H9 (cell line): ENCODE measurements around the gene PIP5K1C. TPM values are rescaled to one million over a fixed set of nuclear protein-coding genes. Genes with fewer than 3 reads are reported as not detected.
A peak's percentile ranks its signal among the peaks of the same experiment; 100 is the strongest.

Experiments
- DNase-seq: peaks from one replicate; pipeline ENCODE4 v3.0.0-alpha.2; 2017
- H2AFZ ChIP-seq: one replicate; pipeline ENCODE4 v1.6.1; 2013; ENCODE audit warnings: mild to moderate bottlenecking, low read length, control low read depth, moderate library complexity
- H2AK5ac ChIP-seq: 2 replicates; pipeline ENCODE4 v1.6.1; 2013; ENCODE audit warnings: low read length, control low read depth, mixed read lengths; ENCODE audit not compliant: insufficient read length
- H2BK120ac ChIP-seq: one replicate; pipeline ENCODE4 v1.6.1; 2013; ENCODE audit warnings: low read depth, mild to moderate bottlenecking, low read length, control low read depth, inconsistent platforms; ENCODE audit not compliant: poor library complexity, severe bottlenecking
- H2BK12ac ChIP-seq: 2 replicates; pipeline ENCODE4 v1.6.1; 2013; ENCODE audit warnings: low read length, control low read depth, mixed read lengths, low read depth; ENCODE audit not compliant: insufficient read length
- H2BK15ac ChIP-seq: 2 replicates; pipeline ENCODE4 v1.6.1; 2013; ENCODE audit warnings: low read depth, low read length, control low read depth
- H2BK20ac ChIP-seq: one replicate; pipeline ENCODE4 v1.6.1; 2013; ENCODE audit warnings: low read depth, mild to moderate bottlenecking, low read length, control low read depth, inconsistent platforms; ENCODE audit not compliant: poor library complexity, severe bottlenecking
- H2BK5ac ChIP-seq: 2 replicates; pipeline ENCODE4 v1.6.1; 2013; ENCODE audit warnings: low read length, control low read depth, mixed read lengths; ENCODE audit not compliant: insufficient read length
- H3K14ac ChIP-seq: 2 replicates; pipeline ENCODE4 v1.6.1; 2013; ENCODE audit warnings: low read length, control low read depth; ENCODE audit not compliant: insufficient read depth
- H3K18ac ChIP-seq: 2 replicates; pipeline ENCODE4 v1.6.1; 2013; ENCODE audit warnings: low read depth, mild to moderate bottlenecking, mixed read lengths, low read length, control low read depth; ENCODE audit not compliant: insufficient read length
- H3K23ac ChIP-seq: 2 replicates; pipeline ENCODE4 v1.6.1; 2013; ENCODE audit warnings: low read length, control low read depth, mixed read lengths, low read depth; ENCODE audit not compliant: insufficient read length
- H3K23me2 ChIP-seq: 2 replicates; pipeline ENCODE4 v1.6.1; 2013; ENCODE audit warnings: low read depth, mild to moderate bottlenecking, mixed read lengths, low read length, control low read depth; ENCODE audit not compliant: insufficient read length, poor library complexity, severe bottlenecking
- H3K27ac ChIP-seq: 2 replicates; pipeline ENCODE4 v1.5.1; 2013; ENCODE audit warnings: low read length, control low read depth, mixed read lengths, low read depth; ENCODE audit not compliant: insufficient read length
- H3K27me3 ChIP-seq: 2 replicates; pipeline ENCODE4 v1.6.1; 2013; ENCODE audit warnings: low read length, control low read depth, inconsistent platforms; ENCODE audit not compliant: insufficient read depth
- H3K4ac ChIP-seq: 2 replicates; pipeline ENCODE4 v1.6.1; 2013; ENCODE audit warnings: low read depth, mild to moderate bottlenecking, control low read depth, inconsistent platforms, low read length, moderate library complexity
- H3K4me1 ChIP-seq: 2 replicates; pipeline ENCODE4 v1.6.1; 2013; ENCODE audit warnings: low read length, control low read depth, inconsistent platforms; ENCODE audit not compliant: insufficient read depth
- H3K4me2 ChIP-seq: 2 replicates; pipeline ENCODE4 v1.6.1; 2013; ENCODE audit warnings: low read length, control low read depth, mixed read lengths; ENCODE audit not compliant: insufficient read length, insufficient read depth
- H3K56ac ChIP-seq: 2 replicates; pipeline ENCODE4 v1.6.1; 2013; ENCODE audit warnings: low read depth, mild to moderate bottlenecking, mixed read lengths, low read length, control low read depth; ENCODE audit not compliant: insufficient read length
- H3K79me1 ChIP-seq: 2 replicates; pipeline ENCODE4 v1.6.1; 2013; ENCODE audit warnings: low read depth, mild to moderate bottlenecking, moderate library complexity, low read length, control low read depth, inconsistent platforms; ENCODE audit not compliant: insufficient read depth, poor library complexity, severe bottlenecking
- H3K79me2 ChIP-seq: 2 replicates; pipeline ENCODE4 v1.6.1; 2013; ENCODE audit warnings: low read length, control low read depth, inconsistent platforms; ENCODE audit not compliant: insufficient read depth
- H3K9ac ChIP-seq: 2 replicates; pipeline ENCODE4 v1.6.1; 2013; ENCODE audit warnings: low read length, control low read depth, mixed read lengths; ENCODE audit not compliant: insufficient read length; ENCODE audit errors: extremely low read depth
- H3K9me3 ChIP-seq: one replicate; pipeline ENCODE4 v1.6.1; 2013; ENCODE audit warnings: low read depth, low read length, inconsistent platforms; ENCODE audit not compliant: control insufficient read depth
- H3T11ph ChIP-seq: one replicate; pipeline ENCODE4 v1.6.1; 2013; ENCODE audit warnings: mild to moderate bottlenecking, low read length, control low read depth, inconsistent platforms
- H4K20me1 ChIP-seq: one replicate; pipeline ENCODE4 v1.6.1; 2013; ENCODE audit not compliant: control insufficient read depth, insufficient read length, insufficient read depth
- H4K5ac ChIP-seq: 2 replicates; pipeline ENCODE4 v1.6.1; 2013; ENCODE audit warnings: low read depth, mild to moderate bottlenecking, mixed read lengths, low read length, control low read depth; ENCODE audit not compliant: insufficient read length
- H4K8ac ChIP-seq: replicated peaks from 2 replicates; pipeline ENCODE4 v1.6.1; 2013; ENCODE audit warnings: low read length, control low read depth, mixed read lengths, low read depth; ENCODE audit not compliant: insufficient read length
- H4K91ac ChIP-seq: 2 replicates; pipeline ENCODE4 v1.6.1; 2013; ENCODE audit warnings: low read depth, mild to moderate bottlenecking, moderate library complexity, mixed read lengths, low read length, control low read depth; ENCODE audit not compliant: insufficient read length
- H3K27ac Mint-ChIP-seq, 3 experiments: 2 replicates in 2 of 3; 3 replicates in 1 of 3; pipeline ENCODE4 v1.8.0; 2020 to 2021; ENCODE audit warnings: mixed read lengths in 3 of 3, mild to moderate bottlenecking in 1 of 3, moderate library complexity in 1 of 3
- H3K27me3 Mint-ChIP-seq: 2 replicates; pipeline ENCODE4 v1.8.0; 2021; ENCODE audit warnings: low read depth, mild to moderate bottlenecking, moderate library complexity, mixed read lengths
- H3K36me3 Mint-ChIP-seq, 3 experiments: 2 replicates in 2 of 3; 3 replicates in 1 of 3; pipeline ENCODE4 v1.8.0; 2020 to 2021; ENCODE audit warnings: low read depth in 3 of 3, mixed read lengths in 3 of 3; ENCODE audit not compliant: insufficient read depth in 1 of 3
- H3K4me1 Mint-ChIP-seq, 2 experiments: 2 replicates each; pipeline ENCODE4 v1.8.0; 2020; ENCODE audit warnings: mixed read lengths in 2 of 2
- H3K4me3 Mint-ChIP-seq, 2 experiments: 2 replicates in 1 of 2; 3 replicates in 1 of 2; pipeline ENCODE4 v1.8.0; 2020 to 2021; ENCODE audit warnings: mild to moderate bottlenecking in 2 of 2, mixed read lengths in 2 of 2, moderate library complexity in 1 of 2
- H3K9me3 Mint-ChIP-seq, 2 experiments: 2 replicates in 1 of 2; 3 replicates in 1 of 2; pipeline ENCODE4 v1.8.0; 2020; ENCODE audit warnings: mild to moderate bottlenecking in 2 of 2, mixed read lengths in 2 of 2, moderate library complexity in 1 of 2
- WGBS: extraction: QIAGEN DNeasy Blood & Tissue Kit; methylation state at CpG from one replicate; pipeline ENCODE4 v1.1.7; 2013; ENCODE audit warnings: missing lambda C conversion rate, low lambda C conversion rate, mixed read lengths; ENCODE audit not compliant: insufficient read length; ENCODE audit errors: extremely low coverage; 5-methylcytosine and 5-hydroxymethylcytosine counted together
- total RNA-seq: library from RNA; stranded (reverse); gene quantifications from 2 replicates; pipeline ENCODE4 v1.2.1, GENCODE V29; 2021
- TF ChIP-seq, protein P1 (sequence below): fragments of 200-600 bp; sonication (generic); conservative IDR thresholded peaks from 3 replicates; pipeline ENCODE4 v1.8.0; 2021; ENCODE audit warnings: antibody characterized with exemption, mild to moderate bottlenecking

The PIP5K1C gene
- total RNA-seq, 1 experiment from 2014 or later = 41.7 TPM

DNA sequence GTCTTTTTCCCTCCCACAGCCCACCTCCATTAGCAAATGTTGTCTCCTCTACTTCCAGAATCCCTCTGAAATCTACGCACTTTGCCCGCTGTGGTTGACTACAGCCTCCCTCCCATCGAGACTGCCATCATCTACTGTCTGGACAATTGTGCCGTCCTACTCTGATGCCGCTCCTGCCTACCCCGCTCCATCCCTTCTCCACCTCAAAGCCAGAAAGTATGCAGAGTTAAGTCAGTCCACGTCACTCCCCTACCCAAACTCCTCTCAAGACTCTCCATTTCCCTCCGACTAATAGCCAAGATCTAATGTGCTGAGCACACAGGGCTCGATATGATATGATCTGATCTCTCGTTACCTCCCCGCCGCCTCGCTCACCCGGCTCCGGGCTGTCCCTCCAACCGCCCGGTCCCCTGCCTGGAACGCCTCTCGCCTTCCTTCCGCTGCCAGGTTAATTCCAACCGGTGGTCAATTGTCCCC lies 74.2 kb downstream of the PIP5K1C start:
- no peak overlapping the region for H2AFZ ChIP-seq
- H2BK12ac ChIP-seq = no peak overlapping the region
- no peak overlapping the region for H3K27ac ChIP-seq
- Mint-ChIP-seq H3K4me1 (peaks cover 4 to 13% of the 10 kb centered on the region in 2 experiments), H3K27ac (peak overlapping the region; percentile 54 to 100 (median 99); a peak in 5 of 7 replicates), H3K27me3 (no peaks in the 10 kb centered on the region; the same call in 1 of the 2 replicates), H3K4me3 (peak overlapping the region; percentile 96 to 97), H3K9me3 (no peaks in the 10 kb centered on the region), H3K36me3 (peaks cover 6 to 22% (median 13%) of the 10 kb centered on the region in 3 experiments; a peak in 6 of 7 replicates)
- H3K4me1 ChIP-seq = 0 out of 2 replicates have a peak, but pooled peaks cover 2% of the 10 kb centered on the region
- peaks cover 7% of the 10 kb centered on the region; the same call in 1 of the 2 replicates for H3K79me2 ChIP-seq
- H2BK15ac ChIP-seq = no peak overlapping the region
- H2BK20ac ChIP-seq = no peak overlapping the region
- H3K79me1 ChIP-seq = no peaks in the 10 kb centered on the region
- no peak for DNase-seq
- H3K4me2 ChIP-seq = peak overlapping the region; percentile 93
- H3K27me3 ChIP-seq = no peaks in the 10 kb centered on the region
- no peak overlapping the region for H2AK5ac ChIP-seq
- no peak overlapping the region for H2BK5ac ChIP-seq
- H3K9ac ChIP-seq = peak overlapping the region; percentile 66
- H3K14ac ChIP-seq = no peak overlapping the region
- H3K23ac ChIP-seq = no peak overlapping the region
- H3K9me3 ChIP-seq = no peaks in the 10 kb centered on the region
- H3T11ph ChIP-seq = no peak overlapping the region
- TF ChIP-seq, protein P1, sequence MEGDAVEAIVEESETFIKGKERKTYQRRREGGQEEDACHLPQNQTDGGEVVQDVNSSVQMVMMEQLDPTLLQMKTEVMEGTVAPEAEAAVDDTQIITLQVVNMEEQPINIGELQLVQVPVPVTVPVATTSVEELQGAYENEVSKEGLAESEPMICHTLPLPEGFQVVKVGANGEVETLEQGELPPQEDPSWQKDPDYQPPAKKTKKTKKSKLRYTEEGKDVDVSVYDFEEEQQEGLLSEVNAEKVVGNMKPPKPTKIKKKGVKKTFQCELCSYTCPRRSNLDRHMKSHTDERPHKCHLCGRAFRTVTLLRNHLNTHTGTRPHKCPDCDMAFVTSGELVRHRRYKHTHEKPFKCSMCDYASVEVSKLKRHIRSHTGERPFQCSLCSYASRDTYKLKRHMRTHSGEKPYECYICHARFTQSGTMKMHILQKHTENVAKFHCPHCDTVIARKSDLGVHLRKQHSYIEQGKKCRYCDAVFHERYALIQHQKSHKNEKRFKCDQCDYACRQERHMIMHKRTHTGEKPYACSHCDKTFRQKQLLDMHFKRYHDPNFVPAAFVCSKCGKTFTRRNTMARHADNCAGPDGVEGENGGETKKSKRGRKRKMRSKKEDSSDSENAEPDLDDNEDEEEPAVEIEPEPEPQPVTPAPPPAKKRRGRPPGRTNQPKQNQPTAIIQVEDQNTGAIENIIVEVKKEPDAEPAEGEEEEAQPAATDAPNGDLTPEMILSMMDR = no peak
- H3K18ac ChIP-seq = no peak overlapping the region
- no peak overlapping the region for H4K8ac ChIP-seq
- no peak overlapping the region for H3K56ac ChIP-seq
- H4K20me1 ChIP-seq = no peaks in the 10 kb centered on the region
- peaks cover 5% of the 10 kb centered on the region for H3K23me2 ChIP-seq
- WGBS = no CpG with 5 or more reads among the region's 21 CpGs
- no peak overlapping the region for H4K91ac ChIP-seq
- no peak overlapping the region for H3K4ac ChIP-seq
- H2BK120ac ChIP-seq = no peak overlapping the region
- H4K5ac ChIP-seq = no peak overlapping the region
